ENCODE results near the gene KIRREL3.

The KIRREL3 gene

GRCh38 chr11:126506789-126507188, 493.8 kb downstream of the KIRREL3 start:
- CTCF ChIA-PET = no interaction called here
- H3K9me3 Mint-ChIP-seq = no peaks in the 10 kb centered on the region
- DNase-seq = no peak
- H3K4me1 Mint-ChIP-seq = no peaks in the 10 kb centered on the region
- H3K4me3 Mint-ChIP-seq = no peak overlapping the region
- H3K36me3 Mint-ChIP-seq = no peaks in the 10 kb centered on the region
- no peak overlapping the region for H3K27ac Mint-ChIP-seq
- peaks cover 39% of the 10 kb centered on the region for H3K27me3 Mint-ChIP-seq

GRCh38 chr11:126502982-126503381, 497.6 kb downstream of the KIRREL3 start:
- H3K36me3 Mint-ChIP-seq = no peaks in the 10 kb centered on the region
- H3K27ac Mint-ChIP-seq = no peak overlapping the region
- no peak overlapping the region for H3K4me3 Mint-ChIP-seq
- peaks cover 31% of the 10 kb centered on the region for H3K27me3 Mint-ChIP-seq
- H3K4me1 Mint-ChIP-seq = no peaks in the 10 kb centered on the region
- CTCF ChIA-PET = interaction anchor here (2.7 kb wide), 1 partner anchor 22 kb away, joined by 10 read pairs; no protein-coding TSS in a partner anchor
- H3K9me3 Mint-ChIP-seq = no peaks in the 10 kb centered on the region
- DNase-seq = no peak

- Mint-ChIP-seq H3K36me3 (no peaks in the 10 kb centered on the region), H3K4me1 (no peaks in the 10 kb centered on the region), H3K4me3 (no peak overlapping the region), H3K27me3 (peaks cover 34% of the 10 kb centered on the region), H3K27ac (no peak overlapping the region), H3K9me3 (no peaks in the 10 kb centered on the region)
- no peak for DNase-seq
- CTCF ChIA-PET = interaction anchor here (2.7 kb wide), 1 partner anchor 21 kb away, joined by 10 read pairs; no protein-coding TSS in a partner anchor
Measured at GRCh38 chr11:126502159-126502558, 498.4 kb downstream of the KIRREL3 start.

GRCh38 chr11:126501641-126502040, 498.9 kb downstream of the KIRREL3 start:
- Mint-ChIP-seq H3K4me1 (no peaks in the 10 kb centered on the region), H3K4me3 (no peak overlapping the region), H3K27me3 (peaks cover 39% of the 10 kb centered on the region), H3K9me3 (no peaks in the 10 kb centered on the region), H3K36me3 (no peaks in the 10 kb centered on the region), H3K27ac (no peak overlapping the region)
- DNase-seq = no peak
- CTCF ChIA-PET = interaction anchor here (2.7 kb wide), 1 partner anchor 21 kb away, joined by 10 read pairs; no protein-coding TSS in a partner anchor

GRCh38 chr11:126500981-126501380, 499.6 kb downstream of the KIRREL3 start:
- Mint-ChIP-seq H3K36me3 (no peaks in the 10 kb centered on the region), H3K27me3 (peaks cover 39% of the 10 kb centered on the region), H3K27ac (no peak overlapping the region), H3K9me3 (no peaks in the 10 kb centered on the region), H3K4me3 (no peak overlapping the region), H3K4me1 (no peaks in the 10 kb centered on the region)
- no peak for DNase-seq
- CTCF ChIA-PET = interaction anchor here (2.7 kb wide), 1 partner anchor 20 kb away, joined by 10 read pairs; no protein-coding TSS in a partner anchor

- CTCF ChIA-PET = no interaction called here
- Mint-ChIP-seq H3K27ac (no peak overlapping the region), H3K4me1 (no peaks in the 10 kb centered on the region), H3K9me3 (no peaks in the 10 kb centered on the region), H3K36me3 (no peaks in the 10 kb centered on the region), H3K27me3 (peaks cover 44% of the 10 kb centered on the region), H3K4me3 (no peak overlapping the region)
- DNase-seq = no peak
Measured at GRCh38 chr11:126499131-126499752, 501.3 kb downstream of the KIRREL3 start.

GRCh38 chr11:126498281-126498680, 502.3 kb downstream of the KIRREL3 start:
- H3K4me3 Mint-ChIP-seq = no peak overlapping the region
- CTCF ChIA-PET = no interaction called here
- DNase-seq = no peak
- H3K27ac Mint-ChIP-seq = no peak overlapping the region
- H3K4me1 Mint-ChIP-seq = no peaks in the 10 kb centered on the region
- no peaks in the 10 kb centered on the region for H3K36me3 Mint-ChIP-seq
- no peaks in the 10 kb centered on the region for H3K9me3 Mint-ChIP-seq
- peaks cover 37% of the 10 kb centered on the region for H3K27me3 Mint-ChIP-seq

GRCh38 chr11:126497581-126498122, 502.9 kb downstream of the KIRREL3 start:
- Mint-ChIP-seq H3K4me1 (no peaks in the 10 kb centered on the region), H3K36me3 (no peaks in the 10 kb centered on the region), H3K4me3 (no peak overlapping the region), H3K9me3 (no peaks in the 10 kb centered on the region), H3K27me3 (peaks cover 35% of the 10 kb centered on the region), H3K27ac (no peak overlapping the region)
- CTCF ChIA-PET = no interaction called here
- no peak for DNase-seq

- CTCF ChIA-PET = no interaction called here
- Mint-ChIP-seq H3K27me3 (peaks cover 33% of the 10 kb centered on the region), H3K9me3 (no peaks in the 10 kb centered on the region), H3K4me1 (no peaks in the 10 kb centered on the region), H3K4me3 (no peak overlapping the region), H3K27ac (no peak overlapping the region), H3K36me3 (no peaks in the 10 kb centered on the region)
- no peak for DNase-seq
Measured at GRCh38 chr11:126496576-126497337, 503.8 kb downstream of the KIRREL3 start.

GRCh38 chr11:126495281-126496220, 505.0 kb downstream of the KIRREL3 start:
- no peak for DNase-seq
- no peaks in the 10 kb centered on the region for H3K9me3 Mint-ChIP-seq
- no peaks in the 10 kb centered on the region for H3K36me3 Mint-ChIP-seq
- H3K4me3 Mint-ChIP-seq = no peak overlapping the region
- no peak overlapping the region for H3K27ac Mint-ChIP-seq
- no peaks in the 10 kb centered on the region for H3K4me1 Mint-ChIP-seq
- peaks cover 33% of the 10 kb centered on the region for H3K27me3 Mint-ChIP-seq
- CTCF ChIA-PET = no interaction called here

- no peaks in the 10 kb centered on the region for H3K9me3 Mint-ChIP-seq
- CTCF ChIA-PET = no interaction called here
- no peak for DNase-seq
- no peaks in the 10 kb centered on the region for H3K36me3 Mint-ChIP-seq
- H3K27ac Mint-ChIP-seq = no peak overlapping the region
- H3K4me3 Mint-ChIP-seq = no peak overlapping the region
- no peaks in the 10 kb centered on the region for H3K4me1 Mint-ChIP-seq
- peaks cover 33% of the 10 kb centered on the region for H3K27me3 Mint-ChIP-seq
Measured at GRCh38 chr11:126494831-126495230, 505.7 kb downstream of the KIRREL3 start.

GRCh38 chr11:126492331-126493082, 508.1 kb downstream of the KIRREL3 start:
- H3K27me3 Mint-ChIP-seq = peaks cover 17% of the 10 kb centered on the region
- H3K36me3 Mint-ChIP-seq = no peaks in the 10 kb centered on the region
- no peak for DNase-seq
- no peak overlapping the region for H3K4me3 Mint-ChIP-seq
- H3K9me3 Mint-ChIP-seq = no peaks in the 10 kb centered on the region
- CTCF ChIA-PET = interaction anchor here (1.2 kb wide), 1 partner anchor 12 kb away, joined by 8 read pairs; no protein-coding TSS in a partner anchor
- no peaks in the 10 kb centered on the region for H3K4me1 Mint-ChIP-seq
- H3K27ac Mint-ChIP-seq = no peak overlapping the region

GRCh38 chr11:126491092-126491491, 509.5 kb downstream of the KIRREL3 start:
- Mint-ChIP-seq H3K4me1 (no peaks in the 10 kb centered on the region), H3K27me3 (peaks cover 11% of the 10 kb centered on the region), H3K4me3 (no peak overlapping the region), H3K9me3 (no peaks in the 10 kb centered on the region), H3K27ac (no peak overlapping the region), H3K36me3 (no peaks in the 10 kb centered on the region)
- DNase-seq = no peak
- CTCF ChIA-PET = no interaction called here

Measured in activated naive CD4-positive, alpha-beta T cell treated with anti-CD3 and anti-CD28 coated beads, Interleukin-2, amount 10 ng/mL, durations not matched to agents 7 days and 5 days (primary cell).